A673 (cell line): ENCODE measurements around the gene PAPOLB. TPM values are rescaled to one million over a fixed set of nuclear protein-coding genes. Genes with fewer than 3 reads are reported as not detected.

Experiments used
- BruUV-seq: library from RNA; stranded (reverse); fragments of 400-500 nt; replicated peaks from 2 replicates; lab custom pipeline; 2021; lab: Mats Ljungman, UMichigan
- CTCF ChIA-PET: fragments of 300-600 bp; sonication (Branson Sonifier 250); formaldehyde crosslinking; loops from one replicate; lab custom pipeline; 2022; ENCODE audit warnings: antibody characterized with exemption; lab: Charles Lee
- POLR2A ChIA-PET: fragments of 300-600 bp; sonication (Branson Sonifier 250); formaldehyde crosslinking; loops from one replicate; lab custom pipeline; 2022; ENCODE audit warnings: antibody characterized with exemption; ENCODE audit not compliant: low non-redundant PET; lab: Charles Lee
- DNase-seq: peaks from one replicate; pipeline ENCODE4 v3.0.0-alpha.2; 2015; ENCODE audit warnings: low spot score
- H3K27ac ChIP-seq: fragments of 200-600 bp; sonication (generic); 2 replicates; pipeline ENCODE4 v1.5.1; 2016; ENCODE audit warnings: mixed run types, low read depth, mild to moderate bottlenecking, mixed read lengths, antibody characterized with exemption, low read length; ENCODE audit not compliant: poor library complexity, severe bottlenecking
- H3K27me3 ChIP-seq: fragments of 200-600 bp; sonication (generic); replicated peaks from 2 replicates; pipeline ENCODE4 v1.6.1; 2017; ENCODE audit warnings: mixed run types, low read depth, mild to moderate bottlenecking, mixed read lengths, antibody characterized with exemption, low read length; ENCODE audit not compliant: insufficient read depth, poor library complexity
- H3K36me3 ChIP-seq: fragments of 200-600 bp; sonication (generic); 2 replicates; pipeline ENCODE4 v1.6.1; 2016; ENCODE audit warnings: mixed run types, mild to moderate bottlenecking, mixed read lengths, antibody characterized with exemption, low read length; ENCODE audit not compliant: insufficient read depth, poor library complexity, severe bottlenecking
- H3K4me1 ChIP-seq: fragments of 200-600 bp; sonication (generic); 2 replicates; pipeline ENCODE4 v1.6.1; 2017; ENCODE audit warnings: mixed run types, mild to moderate bottlenecking, mixed read lengths, antibody characterized with exemption, low read length; ENCODE audit not compliant: insufficient read depth, poor library complexity, severe bottlenecking
- H3K4me3 ChIP-seq: fragments of 200-600 bp; sonication (generic); 2 replicates; pipeline ENCODE4 v1.5.1; 2016; ENCODE audit warnings: low read depth, mixed run types, mild to moderate bottlenecking, mixed read lengths, low read length; ENCODE audit not compliant: poor library complexity, severe bottlenecking
- H3K9me3 ChIP-seq: fragments of 200-600 bp; sonication (generic); 2 replicates; pipeline ENCODE4 v1.6.1; 2016; ENCODE audit warnings: mixed run types, low read depth, mild to moderate bottlenecking, mixed read lengths, antibody characterized with exemption, low read length; ENCODE audit not compliant: poor library complexity, severe bottlenecking
- CTCF ChIP-seq: fragments of 300-800, 200-600 bp; sonication (generic); conservative IDR thresholded peaks from 2 replicates; pipeline ENCODE4 v1.5.1; 2017; ENCODE audit warnings: low read depth, mild to moderate bottlenecking, antibody characterized with exemption, low read length, moderate library complexity, mixed read lengths
- EZH2 ChIP-seq: fragments of 200-600 bp; sonication (generic); IDR thresholded peaks from 2 replicates; pipeline ENCODE4 v1.6.1; 2017; ENCODE audit warnings: borderline replicate concordance, low read depth, mild to moderate bottlenecking, mixed read lengths, antibody characterized with exemption, low read length; ENCODE audit not compliant: poor library complexity, severe bottlenecking
- intact Hi-C: fragments of 100-400 bp; cut with micrococcal nuclease; formaldehyde crosslinking; loops from one replicate; pipeline ENCODE4 v1.10.0; 2022; ENCODE audit not compliant: unreplicated experiment
- total RNA-seq: library from RNA; stranded (reverse); gene quantifications from 2 replicates; pipeline ENCODE4 v1.2.3, GENCODE V29; 2021

The PAPOLB gene
- total RNA-seq, 1 experiment from 2014 or later = 0.17 TPM

GRCh38 chr7:4833691-4834600 lies 27.9 kb downstream of the PAPOLB start:
- Histone ChIP-seq H3K4me3 (no peak overlapping the region), H3K27me3 (no peaks in the 10 kb centered on the region), H3K27ac (no peak overlapping the region), H3K4me1 (no peaks in the 10 kb centered on the region), H3K36me3 (no peaks in the 10 kb centered on the region), H3K9me3 (no peaks in the 10 kb centered on the region)
- no peak for DNase-seq
- BruUV-seq = no TSS peak
- no peak for TF ChIP-seq EZH2
- TF ChIP-seq CTCF = no peak
- CTCF ChIA-PET = no interaction called here
- intact Hi-C loops = no loop called here
- POLR2A ChIA-PET = no interaction called here

- no peaks in the 10 kb centered on the region for H3K4me1 ChIP-seq
- H3K36me3 ChIP-seq = no peaks in the 10 kb centered on the region
- TF ChIP-seq EZH2 (no peak), CTCF (no peak)
- no peak overlapping the region for H3K4me3 ChIP-seq
- ChIA-PET POLR2A (no interaction called here), CTCF (no interaction called here)
- no peaks in the 10 kb centered on the region for H3K9me3 ChIP-seq
- BruUV-seq = no TSS peak
- intact Hi-C loops = no loop called here
- H3K27me3 ChIP-seq = no peaks in the 10 kb centered on the region
- H3K27ac ChIP-seq = no peak overlapping the region
- DNase-seq = no peak
These were observed 28.7 kb downstream of the PAPOLB start for GRCh38 chr7:4833176-4833575.

GRCh38 chr7:4832711-4833110 lies 29.1 kb downstream of the PAPOLB start:
- no TSS peak for BruUV-seq
- CTCF ChIA-PET = no interaction called here
- intact Hi-C loops = no loop called here

More at GRCh38 chr7:4832711-4833110, 29.1 kb downstream of the PAPOLB start:
- no peak overlapping the region for H3K4me3 ChIP-seq
- DNase-seq = no peak
- no peaks in the 10 kb centered on the region for H3K9me3 ChIP-seq
- TF ChIP-seq EZH2 (no peak), CTCF (no peak)
- no peak overlapping the region for H3K27ac ChIP-seq
- no peaks in the 10 kb centered on the region for H3K4me1 ChIP-seq
- H3K27me3 ChIP-seq = no peaks in the 10 kb centered on the region
- no peaks in the 10 kb centered on the region for H3K36me3 ChIP-seq
- POLR2A ChIA-PET = interaction anchor here (0.6 kb wide), 1 partner anchor 828 kb away, joined by 30 read pairs; no protein-coding TSS in a partner anchor
